HEK293 (cell line): ENCODE results near the gene RPP25L.

Experiments
- SETDB1 ChIP-seq: IDR thresholded peaks from one replicate; pipeline ENCODE4 v1.6.1; 2017; ENCODE audit warnings: mild to moderate bottlenecking, low read length, moderate library complexity, mixed read lengths; ENCODE audit not compliant: insufficient read length
- ZBTB21 ChIP-seq: fragments of 450-650 bp; formaldehyde crosslinking; IDR thresholded peaks from 2 replicates; pipeline ENCODE4 v1.5.1; 2017; ENCODE audit warnings: missing biosample characterization, missing genetic modification characterization
- ZNF544 ChIP-seq: fragments of 450-650 bp; formaldehyde crosslinking; IDR thresholded peaks from 2 replicates; pipeline ENCODE4 v1.5.0; 2017; ENCODE audit warnings: missing biosample characterization, missing genetic modification characterization
- TF ChIP-seq, protein P1 (sequence below): fragments of 450-650 bp; formaldehyde crosslinking; IDR thresholded peaks from 2 replicates; pipeline ENCODE4 v1.5.1; 2016; ENCODE audit warnings: missing biosample characterization, missing genetic modification characterization

DNA sequence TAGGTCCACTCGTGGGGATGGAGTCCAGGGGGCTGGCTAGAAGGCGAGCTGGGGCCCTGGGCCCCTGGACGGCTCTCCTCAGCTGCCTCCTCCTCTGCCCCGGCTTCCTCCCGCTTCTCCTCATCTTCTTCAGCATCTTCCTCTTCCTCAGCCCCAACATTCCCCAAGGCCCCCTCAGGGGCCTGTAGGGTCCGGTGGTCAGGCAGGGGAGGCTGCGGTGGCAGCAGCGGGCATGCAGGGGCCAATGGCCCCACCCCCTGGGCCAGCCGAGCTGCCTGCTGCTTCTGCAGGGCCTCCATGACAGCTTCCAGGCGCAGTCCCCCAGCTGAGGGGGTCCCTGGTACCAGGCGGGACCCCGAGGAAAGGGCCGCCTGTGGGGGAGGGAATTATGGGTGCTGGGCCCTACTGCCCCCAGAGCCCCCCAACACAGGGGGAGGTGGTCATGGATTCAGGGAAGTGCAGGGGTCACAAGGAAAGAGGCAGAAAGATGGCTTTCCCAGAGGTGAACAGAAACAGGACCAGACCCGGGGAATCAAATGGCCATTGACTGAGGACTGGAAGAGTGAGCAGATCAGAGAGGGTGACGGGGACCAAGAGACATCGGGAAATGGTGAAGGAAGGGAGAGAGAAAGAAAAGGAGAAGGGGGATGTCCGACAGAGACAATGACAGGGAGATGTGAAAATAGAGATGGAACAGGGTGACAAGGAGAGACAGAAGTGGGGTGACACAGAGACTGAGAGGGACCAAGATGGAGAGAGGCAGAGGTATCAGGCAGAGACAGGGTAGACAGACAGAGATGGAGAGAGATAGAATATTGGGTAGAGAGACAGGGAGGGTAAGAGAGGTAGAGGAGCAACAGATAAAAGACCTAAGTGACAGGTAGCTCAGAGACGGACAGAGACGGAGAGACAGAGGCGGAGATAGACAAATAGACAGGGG, 16.1 kb upstream of the RPP25L start:
- TF ChIP-seq, protein P1, sequence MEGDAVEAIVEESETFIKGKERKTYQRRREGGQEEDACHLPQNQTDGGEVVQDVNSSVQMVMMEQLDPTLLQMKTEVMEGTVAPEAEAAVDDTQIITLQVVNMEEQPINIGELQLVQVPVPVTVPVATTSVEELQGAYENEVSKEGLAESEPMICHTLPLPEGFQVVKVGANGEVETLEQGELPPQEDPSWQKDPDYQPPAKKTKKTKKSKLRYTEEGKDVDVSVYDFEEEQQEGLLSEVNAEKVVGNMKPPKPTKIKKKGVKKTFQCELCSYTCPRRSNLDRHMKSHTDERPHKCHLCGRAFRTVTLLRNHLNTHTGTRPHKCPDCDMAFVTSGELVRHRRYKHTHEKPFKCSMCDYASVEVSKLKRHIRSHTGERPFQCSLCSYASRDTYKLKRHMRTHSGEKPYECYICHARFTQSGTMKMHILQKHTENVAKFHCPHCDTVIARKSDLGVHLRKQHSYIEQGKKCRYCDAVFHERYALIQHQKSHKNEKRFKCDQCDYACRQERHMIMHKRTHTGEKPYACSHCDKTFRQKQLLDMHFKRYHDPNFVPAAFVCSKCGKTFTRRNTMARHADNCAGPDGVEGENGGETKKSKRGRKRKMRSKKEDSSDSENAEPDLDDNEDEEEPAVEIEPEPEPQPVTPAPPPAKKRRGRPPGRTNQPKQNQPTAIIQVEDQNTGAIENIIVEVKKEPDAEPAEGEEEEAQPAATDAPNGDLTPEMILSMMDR (tag by site-specific recombination): no peak
- TF ChIP-seq SETDB1 (no peak), ZNF544 (no peak), ZBTB21 (tag by site-specific recombination) (no peak)
